GM18858 (cell line): Measurements from ENCODE around the gene GNB3.
"Not testable (repeated sequence)": the region's sequence is repeated elsewhere in the genome, so short reads cannot be mapped to it uniquely, and the experiment has no call there.

Experiments used
- ATAC-seq: cut with Tn5 transposase; IDR thresholded peaks from one replicate; pipeline ENCODE4 v1.9.1; 2021; ENCODE audit not compliant: unreplicated experiment

The GNB3 gene

GRCh38 chr12:6858799-6859198, 18.1 kb downstream of the GNB3 start:
- no peak for ATAC-seq

DNA sequence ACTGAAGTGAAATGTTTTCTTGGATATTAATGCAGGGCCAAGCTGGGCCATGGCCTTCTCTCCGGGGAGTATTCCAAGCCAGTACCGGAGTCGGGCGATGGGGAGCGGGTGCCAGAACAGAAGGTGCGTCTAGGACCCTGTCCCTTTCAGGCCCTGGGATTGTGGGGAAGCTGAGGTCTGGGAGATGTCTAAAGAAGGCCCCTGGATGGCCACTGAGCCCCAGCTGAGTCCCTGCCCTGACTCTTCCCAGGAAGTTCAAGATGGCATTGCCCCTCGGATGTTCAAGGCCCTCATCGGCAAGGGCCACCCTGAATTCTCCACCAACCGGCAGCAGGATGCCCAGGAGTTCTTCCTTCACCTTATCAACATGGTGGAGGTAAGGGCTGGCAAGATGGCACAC, 19.4 kb downstream of the GNB3 start:
- no peak for ATAC-seq

DNA sequence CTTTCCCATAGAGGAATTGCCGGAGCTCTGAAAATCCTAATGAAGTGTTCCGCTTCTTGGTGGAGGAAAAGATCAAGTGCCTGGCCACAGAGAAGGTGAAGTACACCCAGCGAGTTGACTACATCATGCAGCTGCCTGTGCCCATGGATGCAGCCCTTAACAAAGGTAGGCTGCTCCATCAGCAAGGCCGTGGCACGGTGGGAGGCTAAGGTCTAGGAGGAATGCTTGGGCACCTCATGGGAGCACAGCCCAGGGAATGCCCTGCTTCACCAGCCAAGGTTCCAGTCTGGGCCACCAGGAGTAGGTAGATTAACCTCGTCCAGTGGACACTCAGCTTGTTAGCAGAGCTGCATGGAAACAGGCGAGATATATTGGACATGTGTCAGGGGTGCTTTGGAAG, 20.2 kb downstream of the GNB3 start:
- ATAC-seq = no peak

DNA sequence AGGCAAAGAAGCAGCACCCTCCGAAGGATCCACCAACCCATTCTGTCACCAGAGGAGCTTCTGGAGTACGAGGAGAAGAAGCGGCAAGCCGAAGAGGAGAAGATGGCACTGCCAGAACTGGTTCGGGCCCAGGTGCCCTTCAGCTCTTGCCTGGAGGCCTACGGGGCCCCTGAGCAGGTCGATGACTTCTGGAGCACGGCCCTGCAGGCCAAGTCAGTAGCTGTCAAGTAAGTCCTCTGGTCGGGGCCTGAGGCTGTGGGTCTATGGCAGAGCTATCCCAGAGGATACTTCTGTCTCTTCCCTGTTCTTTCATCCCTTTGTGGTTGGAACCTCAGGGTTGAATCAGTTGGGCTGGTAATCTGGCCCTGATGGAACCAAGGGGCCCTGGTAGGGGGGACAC, 20.7 kb downstream of the GNB3 start:
- ATAC-seq = no peak

DNA sequence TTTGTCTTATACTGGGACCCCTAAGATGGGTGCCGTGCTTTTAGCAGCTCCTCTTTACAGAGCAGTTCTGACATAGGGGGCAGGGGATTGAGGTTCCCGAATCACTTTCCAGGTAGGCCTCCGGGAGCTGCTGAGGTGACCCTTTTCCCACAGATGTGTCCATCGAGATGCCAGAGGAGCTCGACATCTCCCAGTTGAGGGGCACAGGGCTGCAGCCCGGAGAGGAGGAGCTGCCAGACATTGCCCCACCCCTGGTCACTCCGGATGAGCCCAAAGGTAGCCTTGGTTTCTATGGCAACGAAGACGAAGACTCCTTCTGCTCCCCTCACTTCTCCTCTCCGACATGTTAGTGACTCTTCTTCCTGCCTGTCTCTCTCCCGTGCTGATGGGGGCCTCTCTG, 22.3 kb downstream of the GNB3 start:
- no peak for ATAC-seq

DNA sequence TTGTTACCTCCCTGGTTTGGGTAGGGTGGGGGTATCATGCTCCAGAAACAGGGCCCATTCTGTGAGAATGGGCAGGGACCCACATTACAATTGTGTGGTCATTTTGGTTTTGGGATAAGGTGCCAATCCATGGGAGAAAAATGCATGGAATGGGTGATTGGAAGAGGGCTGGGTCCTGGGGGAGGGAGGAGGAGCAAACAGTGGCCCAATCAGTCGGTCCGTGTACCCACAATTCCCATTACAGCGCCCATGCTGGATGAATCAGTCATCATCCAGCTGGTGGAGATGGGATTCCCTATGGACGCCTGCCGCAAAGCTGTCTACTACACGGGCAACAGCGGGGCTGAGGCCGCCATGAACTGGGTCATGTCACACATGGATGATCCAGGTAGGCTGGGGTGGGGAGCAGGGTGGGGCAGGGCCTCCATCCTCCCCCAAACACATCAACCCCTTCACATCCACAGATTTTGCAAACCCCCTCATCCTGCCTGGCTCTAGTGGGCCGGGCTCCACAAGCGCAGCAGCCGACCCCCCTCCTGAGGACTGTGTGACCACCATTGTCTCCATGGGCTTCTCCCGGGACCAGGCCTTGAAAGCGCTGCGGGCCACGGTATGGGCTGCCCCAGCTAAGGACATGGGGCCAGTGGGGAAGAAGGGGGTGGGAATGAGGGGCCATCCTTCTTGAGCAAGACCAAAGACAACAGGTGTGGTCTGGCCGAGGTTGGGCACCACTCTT, 23.0 kb downstream of the GNB3 start:
- no peak for ATAC-seq

GRCh38 chr12:6865307-6865706, 24.6 kb downstream of the GNB3 start:
- ATAC-seq = not testable (repeated sequence)

DNA sequence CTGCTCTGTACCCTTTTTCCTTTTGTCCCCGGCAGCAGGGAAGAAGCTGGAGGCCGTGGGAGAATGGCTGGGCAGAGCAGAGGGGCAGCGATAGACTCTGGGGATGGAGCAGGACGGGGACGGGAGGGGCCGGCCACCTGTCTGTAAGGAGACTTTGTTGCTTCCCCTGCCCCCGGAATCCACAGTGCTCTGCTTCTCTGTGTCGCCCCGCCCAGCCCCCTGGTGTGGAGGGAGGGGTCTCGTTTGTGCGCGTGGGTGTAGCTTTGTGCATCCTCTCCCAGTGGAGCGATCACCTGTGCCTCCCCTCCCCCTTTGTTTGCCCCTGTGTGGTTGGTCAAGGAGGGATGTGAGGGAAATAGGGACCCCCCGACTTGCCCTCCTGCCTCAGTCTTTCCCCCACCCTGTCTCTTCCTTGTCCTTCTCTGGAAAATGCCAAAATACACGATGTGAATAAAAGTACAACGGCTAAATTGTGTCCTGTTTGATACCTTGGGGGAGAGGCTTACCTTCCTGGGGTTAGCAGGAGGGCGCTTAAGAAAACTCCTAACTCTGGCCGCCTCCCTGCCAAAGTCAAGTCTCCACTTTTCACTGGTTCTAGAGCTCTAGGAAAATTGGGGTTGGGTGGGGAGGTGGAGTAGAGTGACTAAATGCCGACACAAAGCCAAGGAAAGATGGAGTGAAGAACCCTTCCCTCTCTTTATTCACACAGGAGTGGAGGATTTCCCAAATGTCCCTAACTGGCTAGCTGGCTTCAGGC, 25.6 kb downstream of the GNB3 start:
- no peak for ATAC-seq

- ATAC-seq = no peak
Measured at GRCh38 chr12:6866920-6867412, 26.2 kb downstream of the GNB3 start.

GRCh38 chr12:6867413-6868210, 26.9 kb downstream of the GNB3 start, which contains the start of gene TPI1:
TSS of gene TPI1 (plus strand) at chr12:6867531. CDS start at chr12:6867567, 36 bp downstream.
- ATAC-seq = no peak

DNA sequence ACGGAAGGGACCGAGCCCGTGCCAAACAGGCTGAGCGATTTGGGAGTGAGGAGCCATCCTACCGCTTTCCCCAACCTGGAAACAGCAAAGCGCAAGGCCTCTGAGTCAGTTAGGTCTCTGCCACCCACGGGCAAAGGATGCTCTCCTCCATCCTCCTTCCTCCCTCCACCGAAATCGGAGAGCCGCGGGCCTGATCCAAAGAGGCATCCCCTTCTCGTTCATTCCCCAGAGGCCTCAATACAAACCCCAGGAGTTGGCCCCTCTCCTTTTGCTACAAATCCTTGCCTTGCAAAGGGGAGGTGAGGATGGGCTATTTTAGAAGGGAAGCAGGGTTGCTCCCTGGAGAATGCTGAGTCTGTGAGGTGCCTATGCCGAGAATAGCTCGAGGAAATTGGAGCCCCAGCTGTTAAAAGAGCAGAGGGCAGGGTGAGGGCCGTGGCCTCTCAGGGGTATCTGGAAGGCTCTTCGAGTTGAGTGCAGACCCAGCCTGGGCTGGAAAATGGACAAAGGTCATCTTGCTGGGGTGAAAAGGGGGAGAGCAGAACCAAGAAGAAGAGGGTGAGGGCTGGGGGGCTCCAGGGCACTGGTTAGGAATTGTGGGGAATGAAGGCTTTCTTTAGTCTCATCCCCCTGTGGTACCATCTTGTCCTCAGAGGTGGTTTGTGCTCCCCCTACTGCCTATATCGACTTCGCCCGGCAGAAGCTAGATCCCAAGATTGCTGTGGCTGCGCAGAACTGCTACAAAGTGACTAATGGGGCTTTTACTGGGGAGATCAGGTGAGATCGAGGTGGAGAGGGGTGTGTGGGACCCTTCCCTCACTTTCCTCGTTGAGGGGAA, 27.7 kb downstream of the GNB3 start:
- no peak for ATAC-seq

- ATAC-seq = no peak
Measured at GRCh38 chr12:6869049-6870021, 28.6 kb downstream of the GNB3 start.

DNA sequence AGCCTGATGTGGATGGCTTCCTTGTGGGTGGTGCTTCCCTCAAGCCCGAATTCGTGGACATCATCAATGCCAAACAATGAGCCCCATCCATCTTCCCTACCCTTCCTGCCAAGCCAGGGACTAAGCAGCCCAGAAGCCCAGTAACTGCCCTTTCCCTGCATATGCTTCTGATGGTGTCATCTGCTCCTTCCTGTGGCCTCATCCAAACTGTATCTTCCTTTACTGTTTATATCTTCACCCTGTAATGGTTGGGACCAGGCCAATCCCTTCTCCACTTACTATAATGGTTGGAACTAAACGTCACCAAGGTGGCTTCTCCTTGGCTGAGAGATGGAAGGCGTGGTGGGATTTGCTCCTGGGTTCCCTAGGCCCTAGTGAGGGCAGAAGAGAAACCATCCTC, 29.6 kb downstream of the GNB3 start:
- not testable (repeated sequence) for ATAC-seq

DNA sequence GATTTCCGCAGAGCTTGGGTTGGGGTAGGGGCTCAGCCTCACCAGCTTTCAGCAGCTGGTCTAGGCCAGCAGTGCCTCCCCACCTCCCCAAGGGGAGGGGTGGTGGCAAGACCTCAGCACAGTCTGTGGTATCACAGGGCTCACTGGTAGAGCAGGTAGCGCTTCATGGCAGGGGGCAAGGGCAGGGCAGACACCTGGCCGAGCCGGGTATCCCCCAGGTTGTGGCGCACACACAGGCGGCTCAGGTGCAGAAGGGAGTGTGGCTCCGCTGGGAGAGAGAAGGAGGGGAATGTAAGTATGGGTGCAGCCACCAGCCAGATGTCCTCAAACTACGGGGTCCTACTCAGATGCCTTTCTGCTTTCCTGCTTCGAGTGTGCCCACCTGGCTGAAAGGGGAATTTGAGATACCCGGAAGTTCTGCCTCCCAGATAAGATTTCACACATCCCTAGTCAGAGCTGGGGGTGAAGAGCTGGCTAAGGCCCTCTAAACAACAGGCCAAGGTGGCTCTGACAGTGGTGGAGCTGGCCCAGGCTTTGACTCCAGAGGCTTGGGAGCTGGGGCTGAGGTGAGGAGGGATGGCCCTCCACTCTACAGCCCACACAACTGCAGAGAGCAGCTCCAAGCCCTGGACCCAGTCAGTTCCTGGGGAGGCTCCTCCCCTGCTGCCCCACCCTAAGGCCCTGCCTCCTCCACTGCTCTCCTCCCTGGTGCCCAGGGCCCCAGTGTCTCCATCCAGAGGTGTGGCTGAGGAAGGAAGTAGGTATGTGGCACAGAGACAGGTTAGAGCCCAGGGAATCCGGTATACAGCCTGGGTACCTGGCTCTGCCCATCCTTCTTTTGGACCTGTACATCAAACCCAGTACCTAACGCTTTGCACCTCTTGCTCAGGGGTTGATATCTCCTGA, 30.6 kb downstream of the GNB3 start:
- no peak for ATAC-seq

GRCh38 chr12:6872073-6873048, 31.6 kb downstream of the GNB3 start:
- ATAC-seq = peak; percentile 28

DNA sequence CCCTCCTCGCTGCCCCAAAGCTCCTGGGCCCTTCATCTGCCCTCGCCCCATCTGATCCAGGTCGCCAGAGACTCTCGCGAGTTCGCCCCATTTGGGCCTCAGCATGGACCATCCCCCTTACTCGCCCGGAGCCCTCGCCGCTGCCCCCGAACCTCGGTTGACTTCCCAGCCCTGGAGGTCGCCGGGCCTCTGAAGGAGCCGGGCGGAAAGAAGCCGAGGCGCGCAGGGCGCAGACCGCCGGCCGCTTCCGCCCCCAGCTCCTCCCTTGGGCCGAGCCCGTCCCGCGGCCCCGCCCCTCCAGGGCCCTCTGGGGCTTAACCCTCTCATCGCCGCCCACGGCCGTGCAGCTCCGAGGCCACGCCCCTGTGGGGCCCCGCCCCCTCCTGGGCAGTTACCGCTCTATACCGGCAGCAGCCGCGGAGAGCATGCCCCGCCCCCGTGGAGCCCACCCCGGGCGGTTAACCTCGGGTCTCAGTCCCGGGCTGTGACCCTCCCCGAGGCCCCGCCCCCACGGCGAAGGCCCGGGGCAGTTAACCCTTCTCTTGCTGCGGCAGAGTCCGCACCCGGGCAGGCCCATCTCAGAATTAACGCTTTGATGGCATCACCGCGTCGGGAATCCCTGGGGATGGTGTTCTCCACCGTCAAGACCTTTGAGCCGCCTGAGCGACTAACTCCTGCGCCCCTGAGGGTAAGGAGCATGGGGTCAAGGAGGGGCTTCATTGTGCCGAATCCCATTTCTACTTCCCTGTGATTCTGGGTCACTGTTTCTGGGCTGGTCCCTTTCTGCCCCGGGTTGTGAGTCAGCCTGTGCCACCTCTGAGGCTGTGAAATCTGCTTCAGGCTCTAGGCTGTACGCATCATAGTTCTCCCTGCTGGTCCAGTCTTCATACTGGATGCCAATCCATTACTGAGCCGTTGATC, 32.6 kb downstream of the GNB3 start, which contains the start of gene SPSB2:
Gene SPSB2 (minus strand): TSS at position 210 of the 921 bp plus-strand sequence. CDS start 402 bp downstream, outside the sequence.
- ATAC-seq = peak; percentile 43
